Measurements from ENCODE around the gene SLC13A3. TPM values are rescaled to one million over a fixed set of nuclear protein-coding genes. Genes with fewer than 3 reads are reported as not detected.

The SLC13A3 gene
- total and polyA plus RNA-seq, 3 donors from 2014 or later = 3.2 to 9.1 (median 4.1) TPM

GRCh38 chr20:46648903-46649649, 2.2 kb downstream of the SLC13A3 start:
- H3K4me3 ChIP-seq = no peak overlapping the region
- no peaks in the 10 kb centered on the region for H3K36me3 ChIP-seq (ENCODE audit: low read depth, missing control alignments)
- no peak for TF ChIP-seq CTCF (IDR thresholded peaks at IDR 0.05)
- no peak for TF ChIP-seq POLR2A (IDR thresholded peaks at IDR 0.05)
- peaks cover 3% of the 10 kb centered on the region for H3K4me1 ChIP-seq
- DNase-seq = no peak
- intact Hi-C loops (cut with DNase I; ENCODE audit: low total_unique reads) = no loop called here
- no peaks in the 10 kb centered on the region for H3K27me3 ChIP-seq
- no peak overlapping the region for H3K27ac ChIP-seq
- WGBS, 2 donors = 68 to 81% methylated on average over 8 of the region's 8 CpGs
- no peaks in the 10 kb centered on the region for H3K9me3 ChIP-seq

- 25 to 69% methylated on average over 3 to 4 of the region's 4 CpGs for WGBS, 2 donors
- no peak overlapping the region for H3K4me3 ChIP-seq
- H3K4me1 ChIP-seq = no peaks in the 10 kb centered on the region
- intact Hi-C loops (cut with DNase I; ENCODE audit: low total_unique reads) = no loop called here
- TF ChIP-seq CTCF (IDR thresholded peaks at IDR 0.05) (no peak), POLR2A (IDR thresholded peaks at IDR 0.05) (no peak)
- DNase-seq = peak; percentile 18
- no peaks in the 10 kb centered on the region for H3K27me3 ChIP-seq
- no peak overlapping the region for H3K27ac ChIP-seq
- no peaks in the 10 kb centered on the region for H3K9me3 ChIP-seq
- no peaks in the 10 kb centered on the region for H3K36me3 ChIP-seq (ENCODE audit: low read depth, missing control alignments)
These were observed 3.8 kb downstream of the SLC13A3 start for GRCh38 chr20:46647469-46647868.

DNA sequence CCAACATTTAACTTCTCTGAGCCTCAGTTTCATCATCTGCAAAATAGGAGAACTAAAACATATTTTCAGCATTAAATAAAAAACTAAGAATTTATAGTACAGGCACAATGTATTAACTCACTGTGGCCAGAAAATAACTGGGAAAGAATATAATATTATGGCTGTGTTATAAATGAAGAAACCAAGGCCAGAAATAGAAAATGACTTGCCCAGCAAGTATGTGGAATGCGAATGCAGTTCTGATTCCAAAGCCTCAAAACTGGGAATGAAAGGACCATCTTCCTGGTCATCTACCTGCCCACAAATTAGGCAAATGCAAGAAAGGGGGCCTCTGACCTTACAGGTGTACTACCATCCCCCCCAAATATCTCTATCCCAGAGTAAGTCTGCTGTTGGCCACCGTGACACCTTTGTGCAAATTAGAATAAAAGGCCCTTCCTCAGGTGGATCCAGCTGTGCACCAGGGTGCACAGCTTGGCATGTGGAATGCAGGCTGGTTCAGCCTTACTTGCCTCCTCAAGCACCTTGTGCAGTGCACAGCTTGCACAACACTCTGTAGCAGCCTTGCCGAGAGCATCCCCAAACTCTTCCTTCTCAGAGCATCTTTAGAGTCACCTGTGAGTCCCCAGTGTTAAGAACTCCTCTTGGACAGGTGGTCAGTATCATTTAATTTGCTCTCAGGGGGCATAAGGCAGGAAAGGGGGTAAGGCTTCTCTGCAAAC, 4.4 kb downstream of the SLC13A3 start:
- Histone ChIP-seq H3K4me1 (no peaks in the 10 kb centered on the region), H3K36me3 (ENCODE audit: low read depth, missing control alignments) (no peaks in the 10 kb centered on the region), H3K27me3 (no peaks in the 10 kb centered on the region), H3K4me3 (no peak overlapping the region), H3K27ac (no peak overlapping the region), H3K9me3 (no peaks in the 10 kb centered on the region)
- DNase-seq = no peak
- WGBS, 2 donors = 91 to 98% methylated on average over 2 to 3 of the region's 3 CpGs
- TF ChIP-seq POLR2A (IDR thresholded peaks at IDR 0.05) (no peak), CTCF (IDR thresholded peaks at IDR 0.05) (no peak)
- intact Hi-C loops (cut with DNase I; ENCODE audit: low total_unique reads) = no loop called here

DNA sequence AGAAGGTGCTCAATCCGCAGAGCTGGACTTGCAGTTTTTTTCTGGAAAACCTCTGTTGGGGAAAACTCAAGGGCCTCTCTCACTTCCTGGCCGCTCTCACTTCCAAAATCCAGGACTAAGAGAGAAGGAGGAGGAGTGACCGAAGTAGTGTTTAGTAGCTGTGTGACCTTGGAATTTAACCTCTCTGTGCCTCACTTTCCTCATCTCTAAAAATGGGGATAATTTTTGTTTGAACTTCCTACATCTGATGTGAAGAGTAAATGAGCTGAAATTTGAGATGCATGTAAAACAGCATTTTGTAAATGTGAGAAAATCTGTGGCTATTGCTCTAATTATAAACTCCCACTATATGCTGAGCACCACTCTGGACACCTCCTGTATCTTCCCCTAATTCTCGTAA, 5.1 kb downstream of the SLC13A3 start:
- no peaks in the 10 kb centered on the region for H3K4me1 ChIP-seq
- H3K27ac ChIP-seq = no peak overlapping the region

More for the DNA sequence above, 5.1 kb downstream of the SLC13A3 start:
- 57 to 69% methylated on average over 4 of the region's 4 CpGs for WGBS, 2 donors
- H3K4me3 ChIP-seq = no peak overlapping the region
- H3K9me3 ChIP-seq = no peaks in the 10 kb centered on the region
- intact Hi-C loops (cut with DNase I; ENCODE audit: low total_unique reads) = no loop called here
- TF ChIP-seq CTCF (IDR thresholded peaks at IDR 0.05) = no peak
- no peak for TF ChIP-seq POLR2A (IDR thresholded peaks at IDR 0.05)
- no peaks in the 10 kb centered on the region for H3K36me3 ChIP-seq (ENCODE audit: low read depth, missing control alignments)
- no peak for DNase-seq
- no peaks in the 10 kb centered on the region for H3K27me3 ChIP-seq
